ENCODE data around the gene HPS3.
A peak's percentile ranks its signal among the peaks of the same experiment; 100 is the strongest.

Gene HPS3

GRCh38 chr3:149086232-149086988, 43.0 kb upstream of the HPS3 start, which contains the start of gene HLTF:
HLTF (minus strand) TSS chr3:149086533; CDS start chr3:149086336, 197 bp downstream.
- peaks cover 6% of the 10 kb centered on the region for H3K9me3 ChIP-seq

GRCh38 chr3:149087208-149087607, 42.2 kb upstream of the HPS3 start:
- no peaks in the 10 kb centered on the region for H3K27me3 ChIP-seq
- no peak overlapping the region for H3K4me3 ChIP-seq (ENCODE audit: low read depth, low read length)
- TF ChIP-seq, protein P1, sequence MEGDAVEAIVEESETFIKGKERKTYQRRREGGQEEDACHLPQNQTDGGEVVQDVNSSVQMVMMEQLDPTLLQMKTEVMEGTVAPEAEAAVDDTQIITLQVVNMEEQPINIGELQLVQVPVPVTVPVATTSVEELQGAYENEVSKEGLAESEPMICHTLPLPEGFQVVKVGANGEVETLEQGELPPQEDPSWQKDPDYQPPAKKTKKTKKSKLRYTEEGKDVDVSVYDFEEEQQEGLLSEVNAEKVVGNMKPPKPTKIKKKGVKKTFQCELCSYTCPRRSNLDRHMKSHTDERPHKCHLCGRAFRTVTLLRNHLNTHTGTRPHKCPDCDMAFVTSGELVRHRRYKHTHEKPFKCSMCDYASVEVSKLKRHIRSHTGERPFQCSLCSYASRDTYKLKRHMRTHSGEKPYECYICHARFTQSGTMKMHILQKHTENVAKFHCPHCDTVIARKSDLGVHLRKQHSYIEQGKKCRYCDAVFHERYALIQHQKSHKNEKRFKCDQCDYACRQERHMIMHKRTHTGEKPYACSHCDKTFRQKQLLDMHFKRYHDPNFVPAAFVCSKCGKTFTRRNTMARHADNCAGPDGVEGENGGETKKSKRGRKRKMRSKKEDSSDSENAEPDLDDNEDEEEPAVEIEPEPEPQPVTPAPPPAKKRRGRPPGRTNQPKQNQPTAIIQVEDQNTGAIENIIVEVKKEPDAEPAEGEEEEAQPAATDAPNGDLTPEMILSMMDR (IDR thresholded peaks at IDR 0.05; ENCODE audit: low read depth, low read length): no peak
- H3K9me3 ChIP-seq: peaks cover 6% of the 10 kb centered on the region
- no peak for DNase-seq
- H3K4me1 ChIP-seq: no peaks in the 10 kb centered on the region
- peaks cover 12% of the 10 kb centered on the region for H3K36me3 ChIP-seq

More at GRCh38 chr3:149086232-149086988, 43.0 kb upstream of the HPS3 start, which contains the start of gene HLTF:
- peak; percentile 97 for DNase-seq
- peak within 1 kb of the TSS; percentile 77 for H3K4me3 ChIP-seq (ENCODE audit: low read depth, low read length)
- TF ChIP-seq, protein P1 (IDR thresholded peaks at IDR 0.05; ENCODE audit: low read depth, low read length): no peak
- peaks cover 19% of the 10 kb centered on the region for H3K36me3 ChIP-seq
- H3K27me3 ChIP-seq: no peaks in the 10 kb centered on the region
- H3K4me1 ChIP-seq: no peaks in the 10 kb centered on the region

DNA sequence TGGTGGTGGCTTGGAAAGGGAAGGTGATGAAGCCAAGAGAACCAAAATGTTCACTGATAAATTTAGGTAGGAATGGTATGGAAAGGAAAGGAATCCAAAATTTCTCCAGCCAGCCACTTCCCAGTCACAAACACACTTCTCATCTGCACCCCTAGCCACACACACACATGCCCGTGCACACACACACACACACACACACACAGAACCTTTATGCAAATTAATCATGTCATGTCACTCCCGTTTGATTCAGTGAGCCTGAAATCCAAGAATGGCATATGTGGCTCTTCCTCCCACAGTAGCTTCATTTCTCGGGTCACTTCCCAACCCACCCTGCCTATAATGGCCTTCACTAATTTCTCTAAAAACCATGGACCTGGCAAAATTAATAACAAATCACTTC, 40.0 kb upstream of the HPS3 start:
- DNase-seq: no peak
- Histone ChIP-seq H3K36me3 (peaks cover 3% of the 10 kb centered on the region; the same call in 1 of the 2 replicates), H3K4me3 (ENCODE audit: low read depth, low read length) (no peak overlapping the region), H3K4me1 (no peaks in the 10 kb centered on the region), H3K9me3 (peaks cover 6% of the 10 kb centered on the region), H3K27me3 (no peaks in the 10 kb centered on the region)
- TF ChIP-seq, protein P1 (IDR thresholded peaks at IDR 0.05; ENCODE audit: low read depth, low read length): no peak

DNA sequence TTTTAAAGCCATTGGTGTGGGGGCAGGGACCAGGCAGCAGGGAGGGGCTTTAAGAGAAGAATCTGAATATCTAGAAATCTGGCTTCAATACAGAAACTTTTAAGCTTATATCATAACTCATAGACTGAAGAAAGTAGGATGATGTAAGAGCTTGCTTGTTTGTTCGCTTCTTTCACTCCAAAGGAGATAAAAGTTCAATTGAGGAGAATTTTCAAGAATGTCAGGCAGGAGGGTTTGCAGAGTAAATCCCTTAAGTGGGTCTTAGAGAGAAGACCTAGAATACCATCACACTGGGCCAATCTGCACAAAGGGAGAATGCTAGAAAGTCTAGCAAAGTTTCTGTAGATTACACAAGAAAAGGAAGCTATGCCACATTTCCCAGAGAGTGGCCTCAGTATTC, 39.0 kb upstream of the HPS3 start:
- Histone ChIP-seq H3K36me3 (no peaks in the 10 kb centered on the region), H3K9me3 (peaks cover 6% of the 10 kb centered on the region), H3K4me3 (ENCODE audit: low read depth, low read length) (no peak overlapping the region), H3K4me1 (no peaks in the 10 kb centered on the region), H3K27me3 (no peaks in the 10 kb centered on the region)
- DNase-seq: no peak
- TF ChIP-seq, protein P1 (IDR thresholded peaks at IDR 0.05; ENCODE audit: low read depth, low read length): no peak

DNA sequence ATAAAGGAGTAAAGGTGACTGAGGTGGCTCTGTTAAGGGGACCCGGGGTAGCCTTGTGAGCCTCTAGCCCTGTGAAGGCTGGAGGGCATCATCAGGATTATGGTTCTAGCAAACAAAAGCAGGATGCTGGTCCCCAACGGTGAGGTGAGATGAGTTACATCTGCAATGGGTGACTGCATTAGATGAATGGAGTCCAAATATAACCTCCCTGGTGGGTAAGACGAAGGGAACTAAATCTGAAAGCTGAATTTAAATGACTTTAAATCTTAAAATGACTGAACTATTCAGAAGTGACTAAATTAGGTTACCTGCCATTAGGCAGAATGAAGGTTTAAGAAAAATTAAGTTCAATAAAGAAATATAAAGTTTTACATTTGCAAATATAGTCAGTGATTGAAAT, 38.5 kb upstream of the HPS3 start:
- peaks cover 6% of the 10 kb centered on the region for H3K9me3 ChIP-seq
- H3K36me3 ChIP-seq: no peaks in the 10 kb centered on the region
- TF ChIP-seq, protein P1 (IDR thresholded peaks at IDR 0.05; ENCODE audit: low read depth, low read length): no peak
- H3K4me3 ChIP-seq (ENCODE audit: low read depth, low read length): no peak overlapping the region
- H3K4me1 ChIP-seq: no peaks in the 10 kb centered on the region
- H3K27me3 ChIP-seq: no peaks in the 10 kb centered on the region
- DNase-seq: no peak

GRCh38 chr3:149091983-149092382, 37.5 kb upstream of the HPS3 start:
- H3K4me3 ChIP-seq (ENCODE audit: low read depth, low read length): no peak overlapping the region
- no peaks in the 10 kb centered on the region for H3K4me1 ChIP-seq
- no peaks in the 10 kb centered on the region for H3K36me3 ChIP-seq
- no peak for DNase-seq
- H3K27me3 ChIP-seq: no peaks in the 10 kb centered on the region
- H3K9me3 ChIP-seq: peaks cover 2% of the 10 kb centered on the region
- TF ChIP-seq, protein P1 (IDR thresholded peaks at IDR 0.05; ENCODE audit: low read depth, low read length): no peak

Data from BE2C (cell line).